HCT116 (cell line): ENCODE measurements around the gene CCL17. TPM values are rescaled to one million over a fixed set of nuclear protein-coding genes. Genes with fewer than 3 reads are reported as not detected.

Source experiments
- ATAC-seq: fragments of 200-7000 bp; cut with Tn5 transposase; 2 replicates; pipeline ENCODE4 v1.9.1; 2020; ENCODE audit warnings: mild to moderate bottlenecking, moderate library complexity
- BruUV-seq: library from RNA; stranded (reverse); fragments of 400-500 nt; replicated peaks from 2 replicates; lab custom pipeline; 2021; lab: Mats Ljungman, UMichigan
- CTCF ChIA-PET: fragments of 300-600 bp; sonication (Branson Sonifier 250); formaldehyde crosslinking; loops from one replicate; lab custom pipeline; 2021; ENCODE audit warnings: antibody characterized with exemption; lab: Charles Lee
- POLR2A ChIA-PET: fragments of 300-600, 350-600 bp; sonication (Branson Sonifier 250); formaldehyde crosslinking; loops from one replicate; lab custom pipeline; 2021; ENCODE audit warnings: antibody characterized with exemption; lab: Charles Lee
- RAD21 ChIA-PET, 2 experiments: fragments of 300-600 bp; sonication (Branson Sonifier 250); formaldehyde crosslinking; loops; one replicate each; lab custom pipeline; 2023; ENCODE audit warnings: low total read pairs in 2 of 2; ENCODE audit not compliant: uncharacterized antibody in 2 of 2, unreplicated experiment in 2 of 2, low non-redundant PET in 1 of 2; lab: Charles Lee
- DNase-seq: peaks from one replicate; pipeline ENCODE4 v3.0.0-alpha.2; 2010; ENCODE audit warnings: low read depth, low spot score
- H2AFZ ChIP-seq: fragments of 200-600 bp; shearing (Covaris generic), sonication (generic); 2 replicates; pipeline ENCODE4 v1.6.1; 2017; ENCODE audit warnings: low read depth, mixed run types, mixed read lengths, antibody characterized with exemption, low read length; ENCODE audit not compliant: poor library complexity, severe bottlenecking
- H3K27ac ChIP-seq: 2 replicates; pipeline ENCODE4 v1.5.1; 2012; ENCODE audit warnings: low read depth, low read length
- H3K27me3 ChIP-seq: fragments of 200-600 bp; sonication (generic); 2 replicates; pipeline ENCODE4 v1.6.1; 2016; ENCODE audit warnings: mixed run types, low read length, mixed read lengths; ENCODE audit not compliant: insufficient read depth
- H3K36me3 ChIP-seq, 2 experiments: fragments of 200-500 bp in 1 of 2; fragments of 200-600 bp in 1 of 2; sonication (Bioruptor generic) in 1 of 2; sonication (generic) in 1 of 2; 2 replicates each; pipeline versions ENCODE4 v1.5.1 to v1.6.1; 2014 to 2016; ENCODE audit warnings: low read length in 2 of 2, inconsistent platforms in 1 of 2, mixed read lengths in 1 of 2, mixed run types in 1 of 2; ENCODE audit not compliant: insufficient read depth in 2 of 2, control insufficient read depth in 1 of 2
- H3K4me1 ChIP-seq, 2 experiments: fragments of 200-600 bp in 1 of 2; sonication (generic) in 1 of 2; 2 replicates each; pipeline versions ENCODE4 v1.5.1 to v1.6.1; 2012 to 2017; ENCODE audit warnings: low read length in 2 of 2, inconsistent platforms in 1 of 2, mild to moderate bottlenecking in 1 of 2, mixed read lengths in 1 of 2, mixed run types in 1 of 2, moderate library complexity in 1 of 2; ENCODE audit not compliant: insufficient read depth in 2 of 2, control insufficient read depth in 1 of 2
- H3K4me2 ChIP-seq: fragments of 200-600 bp; sonication (generic); 2 replicates; pipeline ENCODE4 v1.6.1; 2017; ENCODE audit warnings: mixed run types, low read length, mixed read lengths
- H3K4me3 ChIP-seq, 2 experiments: fragments of 200-600 bp in 1 of 2; sonication (generic) in 1 of 2; replicated peaks in 1 of 2; 2 replicates each; pipeline ENCODE4 v1.5.1; 2011 to 2016; ENCODE audit warnings: low read length in 2 of 2, control low read depth in 1 of 2, low read depth in 1 of 2, mild to moderate bottlenecking in 1 of 2, mixed read lengths in 1 of 2, mixed run types in 1 of 2
- H3K79me2 ChIP-seq: fragments of 200-600 bp; sonication (generic); 2 replicates; pipeline ENCODE4 v1.6.1; 2017; ENCODE audit warnings: mild to moderate bottlenecking, mixed run types, low read length, moderate library complexity, mixed read lengths; ENCODE audit not compliant: insufficient read depth
- H3K9ac ChIP-seq: fragments of 200-600 bp; sonication (generic); 2 replicates; pipeline ENCODE4 v1.6.1; 2016; ENCODE audit warnings: low read length, mixed read lengths
- H3K9me2 ChIP-seq: fragments of 200-600 bp; sonication (generic), shearing (Covaris generic); 2 replicates; pipeline ENCODE4 v1.6.1; 2017; ENCODE audit warnings: mixed run types, mild to moderate bottlenecking, moderate library complexity; ENCODE audit not compliant: insufficient read depth
- H3K9me3 ChIP-seq, 2 experiments: fragments of 200-500 bp in 1 of 2; fragments of 200-600 bp in 1 of 2; sonication (Bioruptor generic) in 1 of 2; sonication (generic) in 1 of 2; 2 replicates each; pipeline ENCODE4 v1.6.1; 2014 to 2017; ENCODE audit warnings: low read length in 2 of 2, mixed read lengths in 2 of 2, inconsistent platforms in 1 of 2, low read depth in 1 of 2, mild to moderate bottlenecking in 1 of 2, mixed run types in 1 of 2, moderate library complexity in 1 of 2; ENCODE audit not compliant: control insufficient read depth in 1 of 2, insufficient read depth in 1 of 2
- H4K20me1 ChIP-seq: fragments of 200-600 bp; sonication (generic), shearing (Covaris generic); 2 replicates; pipeline ENCODE4 v1.6.1; 2017; ENCODE audit warnings: mixed run types, mild to moderate bottlenecking, moderate library complexity; ENCODE audit not compliant: insufficient read depth
- CBX3 ChIP-seq: IDR thresholded peaks from 2 replicates; pipeline ENCODE4 v1.6.1; 2012; ENCODE audit warnings: low read depth
- EZH2phosphoT487 ChIP-seq: fragments of 200-600 bp; IDR thresholded peaks from 2 replicates; pipeline ENCODE4 v1.6.1; 2018; ENCODE audit warnings: antibody characterized with exemption, borderline replicate concordance
- MAX ChIP-seq: IDR thresholded peaks from 2 replicates; pipeline ENCODE4 v1.6.1; 2012
- SIN3A ChIP-seq: IDR thresholded peaks from 2 replicates; pipeline ENCODE4 v1.6.1; 2012; ENCODE audit warnings: low read depth
- YY1 ChIP-seq: IDR thresholded peaks from 2 replicates; pipeline ENCODE4 v1.6.1; 2011; ENCODE audit warnings: low read length, low read depth, moderate library complexity, mild to moderate bottlenecking; ENCODE audit not compliant: insufficient replicate concordance; ENCODE audit errors: extremely low read depth
- ZBTB33 ChIP-seq: IDR thresholded peaks from 2 replicates; pipeline ENCODE4 v1.6.1; 2011; ENCODE audit warnings: mild to moderate bottlenecking, low read length, moderate library complexity; ENCODE audit not compliant: insufficient replicate concordance; ENCODE audit errors: extremely low read depth
- ZFX ChIP-seq: fragments of 450-650 bp; IDR thresholded peaks from 2 replicates; pipeline ENCODE4 v1.6.1; 2017
- intact Hi-C: fragments of 100-400 bp; cut with micrococcal nuclease; formaldehyde crosslinking; loops from 2 replicates; pipeline ENCODE4 v1.10.0; 2022
- total RNA-seq: library from RNA; stranded (reverse); gene quantifications from one replicate; pipeline ENCODE4 v1.2.1, GENCODE V29; 2021; ENCODE audit not compliant: unreplicated experiment

Gene CCL17
- total RNA-seq, 1 experiment from 2014 or later: not detected

- no peaks in the 10 kb centered on the region for H3K9me3 ChIP-seq
- H3K4me3 ChIP-seq: no peak overlapping the region
- no peak overlapping the region for H2AFZ ChIP-seq
- no TSS peak for BruUV-seq
- TF ChIP-seq EZH2phosphoT487 (no peak), YY1 (no peak), SIN3A (no peak), ZBTB33 (no peak), MAX (no peak), ZFX (no peak), CBX3 (no peak)
- DNase-seq (no peak), ATAC-seq (no peak)
- peaks cover 16 to 32% of the 10 kb centered on the region in 2 experiments; a peak in 3 of 4 replicates for H3K4me1 ChIP-seq
- no peaks in the 10 kb centered on the region for H3K9me2 ChIP-seq
- CTCF ChIA-PET: interaction anchor here (1.6 to 4.1 kb wide), 3 partner anchors 12 to 114 kb away, joined by 6 to 126 read pairs (median 7); partner anchors contain the start of gene CCL17
- POLR2A ChIA-PET: interaction anchor here (3.8 kb wide), 1 partner anchor 115 kb away, joined by 17 read pairs; no protein-coding TSS in a partner anchor
- no peak overlapping the region for H3K9ac ChIP-seq
- no peak overlapping the region for H3K4me2 ChIP-seq
- intact Hi-C loops: no loop called here
- no peaks in the 10 kb centered on the region for H3K27me3 ChIP-seq
- no peaks in the 10 kb centered on the region for H4K20me1 ChIP-seq
- RAD21 ChIA-PET: interaction anchor here in 1 of 2 experiments (0.6 to 1.9 kb wide), 2 partner anchors 114 to 539 kb away, joined by 4 to 5 read pairs; no protein-coding TSS in a partner anchor
- H3K79me2 ChIP-seq: no peaks in the 10 kb centered on the region
- H3K36me3 ChIP-seq: no peaks in the 10 kb centered on the region
- no peak overlapping the region; the same call in 1 of the 2 replicates for H3K27ac ChIP-seq
Measured at GRCh38 chr16:57416084-57416483, 11.5 kb downstream of the CCL17 start.
